GM12872 (cell line): ENCODE measurements around the gene MOV10L1.

ENCODE experiments used
- CTCF ChIP-seq: IDR thresholded peaks from 3 replicates; pipeline ENCODE4 v1.5.1; 2011; ENCODE audit warnings: low read depth, mild to moderate bottlenecking, low read length, moderate library complexity; ENCODE audit not compliant: insufficient read depth

Gene MOV10L1

GRCh38 chr22:50071432-50072166, 18.2 kb upstream of the MOV10L1 start:
- TF ChIP-seq CTCF: no peak

GRCh38 chr22:50072167-50072555, 17.6 kb upstream of the MOV10L1 start:
- no peak for TF ChIP-seq CTCF

DNA sequence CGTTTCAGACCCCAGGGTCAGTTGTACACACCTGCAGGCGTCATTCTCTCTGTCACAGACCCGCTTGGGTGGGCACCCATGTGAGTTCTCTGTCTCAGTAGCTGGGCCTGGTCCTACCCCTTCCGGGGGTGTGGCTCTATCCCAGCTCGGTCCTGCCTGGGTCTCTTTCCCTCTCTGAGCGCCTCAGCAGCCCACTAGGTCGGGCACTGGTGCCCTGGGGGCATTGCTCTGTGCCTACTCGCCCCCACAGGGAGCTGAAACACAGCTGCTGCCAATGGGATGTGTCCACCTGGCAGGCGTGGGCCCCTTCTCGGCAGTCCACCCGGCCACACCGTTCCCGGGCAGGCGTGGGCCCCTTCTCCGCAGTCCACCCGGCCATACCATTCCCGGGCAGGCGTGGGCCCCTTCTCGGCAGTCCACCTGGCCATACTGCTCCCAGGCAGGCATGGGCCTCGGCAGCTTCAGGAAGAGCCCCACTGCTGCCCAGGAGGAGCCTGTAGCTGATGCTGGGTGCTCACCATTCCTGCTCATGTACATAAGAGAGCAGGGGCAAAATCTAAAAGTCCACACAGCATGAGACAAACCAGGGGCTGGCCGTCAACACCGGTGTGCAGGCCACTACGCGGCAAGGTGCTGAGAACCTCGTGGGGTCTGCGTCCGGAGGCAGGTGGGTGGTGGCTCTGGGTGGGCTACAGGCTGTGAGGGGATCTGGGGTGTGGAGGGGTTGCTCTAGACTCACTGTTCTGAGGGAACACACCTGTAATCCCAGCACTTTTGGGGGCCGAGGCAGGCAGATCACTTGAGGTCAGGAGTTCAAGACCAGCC, 16.9 kb upstream of the MOV10L1 start:
- TF ChIP-seq CTCF: no peak

DNA sequence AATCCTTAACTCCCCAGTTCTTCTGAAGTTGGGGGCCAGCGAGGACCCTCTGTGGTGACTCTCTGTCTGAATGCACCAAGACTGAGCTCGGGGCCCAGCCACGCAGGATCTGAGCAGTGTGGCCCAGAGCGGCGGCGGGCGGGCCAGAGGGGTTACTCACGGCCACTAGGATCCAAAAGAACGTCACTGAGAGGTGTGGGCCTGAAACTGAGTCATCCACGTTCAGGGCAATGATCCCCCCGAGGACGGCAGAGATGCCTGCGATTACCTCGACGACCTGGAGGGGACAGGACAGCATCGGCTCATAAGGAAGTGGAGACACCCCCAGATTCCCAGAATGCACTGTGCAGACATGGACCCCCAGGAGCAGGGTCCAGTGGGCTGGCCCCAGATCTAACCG, 15.8 kb upstream of the MOV10L1 start:
- no peak for TF ChIP-seq CTCF

DNA sequence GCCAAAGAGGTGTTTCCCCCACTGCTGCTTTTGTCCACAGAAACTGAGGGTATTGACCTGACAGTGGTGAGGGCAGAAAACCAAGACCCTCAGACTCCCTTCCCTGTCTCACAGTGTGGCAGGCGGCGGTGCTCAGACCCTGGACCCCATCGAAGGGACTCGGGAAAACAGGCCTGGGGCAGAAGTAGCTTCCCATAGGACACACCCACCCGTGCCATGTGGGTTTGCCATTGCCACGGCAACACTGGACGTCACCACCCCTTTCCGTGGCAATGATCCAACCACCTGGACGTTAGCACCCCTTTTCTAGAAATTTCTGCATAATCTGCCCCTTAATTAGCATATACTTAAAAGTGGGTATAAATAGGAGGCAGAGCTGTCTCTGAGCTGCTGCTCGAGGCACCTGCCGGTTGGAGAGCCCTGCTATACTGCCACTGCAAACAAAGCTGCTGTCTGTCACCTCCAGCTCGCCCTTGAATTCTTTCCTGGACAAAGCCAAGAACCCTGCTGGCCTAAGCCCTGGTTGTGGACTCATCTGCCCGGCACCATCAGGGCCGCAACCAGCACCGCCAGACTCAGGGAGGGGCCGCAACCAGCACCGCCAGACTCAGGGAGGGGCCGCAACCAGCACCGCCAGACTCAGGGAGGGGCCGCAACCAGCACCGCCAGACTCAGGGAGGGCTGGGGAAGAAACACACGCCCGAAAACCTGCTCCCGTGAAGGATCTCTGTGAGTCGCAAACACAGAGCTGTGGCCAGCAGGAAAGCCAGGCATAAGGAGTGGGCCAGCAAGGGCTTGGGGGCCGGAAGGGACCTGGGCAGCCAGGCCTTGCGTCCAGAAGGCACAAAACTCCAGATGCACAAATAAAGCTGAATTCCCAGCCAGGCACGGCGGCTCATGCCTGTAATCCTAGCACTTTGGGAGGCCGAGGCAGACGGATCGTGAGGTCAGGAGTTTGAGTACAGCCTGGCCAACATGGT, 15.0 kb upstream of the MOV10L1 start:
- no peak for TF ChIP-seq CTCF

- TF ChIP-seq CTCF: no peak
Measured at GRCh38 chr22:50076646-50077535, 12.9 kb upstream of the MOV10L1 start.
